UCSD-AML1 (cell line): ENCODE measurements around the gene FGF11.

ENCODE experiments used
- DNase-seq: peaks from one replicate; lab custom pipeline; 2025; ENCODE audit not compliant: unreplicated experiment; lab: John Stamatoyannopoulos, UW

The FGF11 gene

DNA sequence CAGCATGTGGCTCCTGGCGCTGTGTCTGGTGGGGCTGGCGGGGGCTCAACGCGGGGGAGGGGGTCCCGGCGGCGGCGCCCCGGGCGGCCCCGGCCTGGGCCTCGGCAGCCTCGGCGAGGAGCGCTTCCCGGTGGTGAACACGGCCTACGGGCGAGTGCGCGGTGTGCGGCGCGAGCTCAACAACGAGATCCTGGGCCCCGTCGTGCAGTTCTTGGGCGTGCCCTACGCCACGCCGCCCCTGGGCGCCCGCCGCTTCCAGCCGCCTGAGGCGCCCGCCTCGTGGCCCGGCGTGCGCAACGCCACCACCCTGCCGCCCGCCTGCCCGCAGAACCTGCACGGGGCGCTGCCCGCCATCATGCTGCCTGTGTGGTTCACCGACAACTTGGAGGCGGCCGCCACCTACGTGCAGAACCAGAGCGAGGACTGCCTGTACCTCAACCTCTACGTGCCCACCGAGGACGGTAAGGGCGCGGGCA is 31.0 kb upstream of the FGF11 start:
- no peak for DNase-seq

DNA sequence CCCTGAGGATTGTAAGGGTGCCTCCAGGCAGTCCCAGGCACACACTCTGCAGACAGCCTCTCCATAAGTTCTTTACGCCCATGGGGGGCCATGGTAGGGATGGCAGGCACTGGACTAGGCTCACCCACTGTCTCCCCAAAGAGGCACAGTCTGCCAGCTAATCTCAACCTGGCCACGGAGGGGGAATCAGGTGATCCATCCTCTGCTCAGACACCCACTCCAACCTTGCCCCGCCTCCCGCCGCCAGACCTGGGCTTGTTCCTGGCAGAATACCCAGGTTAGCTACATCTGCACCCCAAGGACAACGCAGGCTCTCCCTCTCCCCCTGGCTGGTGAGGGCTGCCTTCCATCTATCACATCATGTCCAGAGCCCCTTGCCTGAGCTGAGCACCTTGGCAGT is 30.4 kb upstream of the FGF11 start:
- no peak for DNase-seq

- no peak for DNase-seq
Measured at GRCh38 chr17:7409716-7410115, 29.6 kb upstream of the FGF11 start.

DNA sequence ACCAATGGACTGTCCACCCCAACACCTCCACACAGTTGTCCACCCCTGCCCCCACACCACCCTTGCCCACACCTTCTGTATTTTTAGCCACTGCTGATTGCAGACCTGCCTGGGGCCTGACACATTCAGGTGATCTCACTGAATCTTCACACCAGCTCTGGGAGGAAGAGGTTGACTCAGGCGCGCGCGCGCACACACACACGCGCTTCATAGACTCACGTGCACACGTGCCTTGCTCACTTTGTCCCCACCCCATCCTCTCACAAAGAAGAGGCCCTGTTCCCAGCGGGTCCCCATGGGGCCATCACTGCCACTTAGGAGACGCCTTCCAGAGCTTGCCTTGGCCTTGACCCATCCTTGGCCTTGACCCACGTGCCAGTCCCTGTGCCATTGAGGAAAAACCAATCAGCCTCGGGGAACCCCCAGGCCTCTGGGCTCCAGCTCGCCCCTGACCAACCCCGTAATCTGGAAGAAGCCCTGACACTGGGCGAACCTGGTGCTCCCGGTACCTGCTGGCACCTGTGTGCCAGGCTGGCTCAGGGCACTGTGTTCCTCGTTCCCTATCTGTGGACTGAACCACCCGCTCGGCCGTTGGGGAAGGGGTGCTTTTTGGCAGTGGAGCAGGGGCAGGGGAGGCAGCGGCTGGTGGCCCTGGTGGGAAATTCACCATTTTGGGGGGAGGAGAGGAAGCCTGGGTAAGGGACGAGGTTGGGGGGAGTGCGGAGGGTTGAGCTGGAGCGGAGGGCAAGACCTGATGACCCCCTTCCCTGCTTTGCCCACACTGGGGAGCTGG is 28.5 kb upstream of the FGF11 start:
- no peak for DNase-seq

GRCh38 chr17:7411427-7411750 is 27.9 kb upstream of the FGF11 start:
- no peak for DNase-seq

- DNase-seq = no peak
Measured at GRCh38 chr17:7413346-7413985, 25.8 kb upstream of the FGF11 start.

DNA sequence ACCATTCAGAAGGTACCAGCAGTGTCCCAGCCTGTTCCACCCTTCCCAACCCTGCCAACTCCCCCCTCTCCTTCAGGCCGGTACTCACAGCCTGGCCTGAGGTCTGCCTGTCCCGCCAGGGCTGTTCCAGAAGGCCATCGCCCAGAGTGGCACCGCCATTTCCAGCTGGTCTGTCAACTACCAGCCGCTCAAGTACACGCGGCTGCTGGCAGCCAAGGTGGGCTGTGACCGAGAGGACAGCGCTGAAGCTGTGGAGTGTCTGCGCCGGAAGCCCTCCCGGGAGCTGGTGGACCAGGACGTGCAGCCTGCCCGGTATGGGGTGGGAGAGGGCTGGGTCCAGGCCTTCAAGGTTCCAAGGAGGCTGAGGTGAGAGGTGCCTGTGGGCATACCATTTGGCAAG is 24.5 kb upstream of the FGF11 start:
- no peak for DNase-seq

DNA sequence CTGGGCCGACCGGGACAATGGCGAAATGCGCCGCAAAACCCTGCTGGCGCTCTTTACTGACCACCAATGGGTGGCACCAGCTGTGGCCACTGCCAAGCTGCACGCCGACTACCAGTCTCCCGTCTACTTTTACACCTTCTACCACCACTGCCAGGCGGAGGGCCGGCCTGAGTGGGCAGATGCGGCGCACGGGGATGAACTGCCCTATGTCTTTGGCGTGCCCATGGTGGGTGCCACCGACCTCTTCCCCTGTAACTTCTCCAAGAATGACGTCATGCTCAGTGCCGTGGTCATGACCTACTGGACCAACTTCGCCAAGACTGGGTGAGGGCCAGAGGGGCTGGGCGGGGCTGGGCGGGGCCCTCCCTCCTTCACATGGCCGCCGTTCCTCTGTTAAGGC is 23.5 kb upstream of the FGF11 start:
- DNase-seq = no peak

- no peak for DNase-seq
Measured at GRCh38 chr17:7416323-7416722, 23.0 kb upstream of the FGF11 start.

DNA sequence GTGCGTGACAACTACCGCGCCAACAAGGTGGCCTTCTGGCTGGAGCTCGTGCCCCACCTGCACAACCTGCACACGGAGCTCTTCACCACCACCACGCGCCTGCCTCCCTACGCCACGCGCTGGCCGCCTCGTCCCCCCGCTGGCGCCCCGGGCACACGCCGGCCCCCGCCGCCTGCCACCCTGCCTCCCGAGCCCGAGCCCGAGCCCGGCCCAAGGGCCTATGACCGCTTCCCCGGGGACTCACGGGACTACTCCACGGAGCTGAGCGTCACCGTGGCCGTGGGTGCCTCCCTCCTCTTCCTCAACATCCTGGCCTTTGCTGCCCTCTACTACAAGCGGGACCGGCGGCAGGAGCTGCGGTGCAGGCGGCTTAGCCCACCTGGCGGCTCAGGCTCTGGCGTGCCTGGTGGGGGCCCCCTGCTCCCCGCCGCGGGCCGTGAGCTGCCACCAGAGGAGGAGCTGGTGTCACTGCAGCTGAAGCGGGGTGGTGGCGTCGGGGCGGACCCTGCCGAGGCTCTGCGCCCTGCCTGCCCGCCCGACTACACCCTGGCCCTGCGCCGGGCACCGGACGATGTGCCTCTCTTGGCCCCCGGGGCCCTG is 22.2 kb upstream of the FGF11 start:
- no peak for DNase-seq

DNA sequence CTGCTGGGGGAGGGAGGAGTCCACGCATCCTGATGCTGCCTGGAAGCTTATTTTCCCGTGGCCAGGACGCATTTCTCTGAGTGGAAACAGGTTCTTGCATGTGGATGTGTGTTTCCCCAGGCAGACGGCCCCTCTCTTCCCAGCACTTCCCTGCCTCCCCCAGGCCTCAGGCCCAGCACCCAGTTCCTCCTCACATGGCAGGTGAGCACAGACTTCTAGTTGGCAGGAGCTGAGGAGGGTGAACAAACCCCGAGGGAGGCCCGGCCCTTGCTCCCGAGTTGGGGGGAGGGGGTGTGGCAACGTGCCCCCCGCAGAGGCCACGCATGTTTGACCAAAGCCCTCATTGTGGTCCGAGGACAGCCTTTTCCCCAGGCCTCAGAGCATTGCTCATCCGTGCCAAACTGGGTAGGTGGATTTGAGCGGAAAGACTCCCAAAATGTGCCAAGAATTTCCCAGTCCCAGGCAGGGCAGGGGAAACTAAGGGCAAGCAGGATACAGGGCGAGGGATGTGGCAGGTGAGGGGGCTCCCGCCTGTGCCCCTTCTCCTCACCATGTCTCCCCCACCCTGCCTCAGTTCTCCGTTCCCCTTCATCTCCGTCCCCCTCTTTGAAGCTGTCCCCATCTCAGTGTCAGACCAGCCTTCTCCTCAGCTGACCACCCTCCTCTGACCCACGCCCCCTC is 20.7 kb upstream of the FGF11 start:
- DNase-seq = no peak

- DNase-seq = no peak
Measured at GRCh38 chr17:7419819-7420610, 19.3 kb upstream of the FGF11 start, which contains the start of gene SPEM1. Gene SPEM1 (plus strand): TSS chr17:7420324. CDS start chr17:7420385, 61 bp downstream.

- no peak for DNase-seq
Measured at GRCh38 chr17:7421186-7421585, 18.1 kb upstream of the FGF11 start.

GRCh38 chr17:7423679-7424078 is 15.6 kb upstream of the FGF11 start:
- DNase-seq = no peak

- DNase-seq = no peak
Measured at GRCh38 chr17:7425316-7425715, 14.0 kb upstream of the FGF11 start, which contains the start of gene SPEM2. Gene SPEM2 (plus strand): TSS chr17:7425616. CDS start chr17:7425689, 73 bp downstream.

- no peak for DNase-seq
Measured at GRCh38 chr17:7425756-7426155, 13.6 kb upstream of the FGF11 start.

GRCh38 chr17:7426203-7426863 is 13.0 kb upstream of the FGF11 start:
- DNase-seq = no peak

- no peak for DNase-seq
Measured at GRCh38 chr17:7426896-7427489, 12.3 kb upstream of the FGF11 start.

GRCh38 chr17:7427549-7427948 is 11.8 kb upstream of the FGF11 start:
- no peak for DNase-seq

- DNase-seq = no peak
Measured at GRCh38 chr17:7428557-7428956, 10.8 kb upstream of the FGF11 start, which contains the start of gene SPEM3. Gene SPEM3 (plus strand): TSS chr17:7428857. CDS start chr17:7428903, 46 bp downstream.
